GM19238 (cell line): Measurements from ENCODE around the gene SOCS7.

Source experiments
- DNase-seq: peaks from one replicate; pipeline ENCODE4 v3.0.0; 2011; ENCODE audit warnings: low spot score; ENCODE audit not compliant: insufficient read length

SOCS7 gene

DNA sequence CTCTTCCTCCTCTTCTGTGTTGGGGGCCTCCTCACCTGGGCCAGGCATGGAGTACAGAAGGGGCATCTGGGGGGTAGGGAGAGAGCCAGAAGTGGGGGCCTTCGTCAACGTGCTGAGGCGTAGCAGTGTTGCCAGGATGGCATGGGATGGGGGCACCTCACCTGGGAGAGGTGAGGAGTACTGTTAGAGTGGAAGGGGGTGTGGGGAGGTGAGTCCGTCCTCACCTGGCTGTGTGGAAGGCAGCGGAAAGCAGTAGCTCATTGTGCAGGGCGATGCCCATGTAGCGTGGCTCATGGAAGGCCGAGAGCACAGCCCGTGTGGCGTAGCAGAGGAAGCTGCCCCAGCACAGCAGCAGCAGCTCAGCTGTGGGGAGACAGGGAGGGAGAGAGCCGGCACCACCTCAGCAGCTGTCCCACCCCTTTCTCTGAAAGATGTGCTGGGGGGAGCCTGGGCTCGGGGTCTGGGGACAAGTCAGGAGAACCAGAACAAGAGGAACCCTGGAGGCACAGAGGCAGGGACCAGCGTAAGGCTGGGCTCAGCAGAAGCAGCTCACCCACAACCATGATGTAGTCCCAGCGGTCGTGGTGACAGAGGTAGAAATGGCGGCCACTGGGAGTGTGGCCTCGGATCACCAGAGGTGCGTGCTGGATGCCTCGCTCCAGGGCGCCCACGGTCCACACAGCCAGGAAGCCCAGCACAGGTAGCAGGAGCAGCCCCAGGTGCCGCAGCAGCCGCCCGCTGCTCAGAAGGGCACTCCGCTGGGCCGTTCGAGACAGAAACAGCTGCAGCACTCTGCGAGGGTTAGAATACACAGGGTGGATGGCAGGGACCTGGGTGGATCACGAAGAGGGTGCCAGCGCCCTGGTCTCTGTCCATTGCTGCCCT is 16.9 kb upstream of the SOCS7 start:
- DNase-seq, result no peak

DNA sequence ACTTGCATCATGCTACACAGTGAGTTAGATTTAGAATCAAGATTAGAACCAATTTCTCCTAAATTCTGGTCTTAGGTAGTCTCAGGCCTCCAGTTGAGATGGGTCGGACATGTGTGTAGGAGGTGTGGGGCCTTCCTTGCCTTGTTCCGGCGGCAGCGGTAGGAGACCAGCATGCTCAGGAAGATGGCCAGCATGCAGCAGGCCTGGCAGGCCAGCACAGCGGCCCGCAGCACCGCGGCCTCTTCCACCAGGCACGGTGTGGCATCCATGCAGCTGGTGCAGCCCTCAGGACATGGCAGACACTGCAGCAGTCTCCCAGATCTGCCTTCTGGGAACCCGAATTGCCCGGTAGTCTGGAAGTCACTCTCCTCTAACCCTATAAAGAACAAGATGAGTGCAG is 14.8 kb upstream of the SOCS7 start:
- no peak for DNase-seq

DNA sequence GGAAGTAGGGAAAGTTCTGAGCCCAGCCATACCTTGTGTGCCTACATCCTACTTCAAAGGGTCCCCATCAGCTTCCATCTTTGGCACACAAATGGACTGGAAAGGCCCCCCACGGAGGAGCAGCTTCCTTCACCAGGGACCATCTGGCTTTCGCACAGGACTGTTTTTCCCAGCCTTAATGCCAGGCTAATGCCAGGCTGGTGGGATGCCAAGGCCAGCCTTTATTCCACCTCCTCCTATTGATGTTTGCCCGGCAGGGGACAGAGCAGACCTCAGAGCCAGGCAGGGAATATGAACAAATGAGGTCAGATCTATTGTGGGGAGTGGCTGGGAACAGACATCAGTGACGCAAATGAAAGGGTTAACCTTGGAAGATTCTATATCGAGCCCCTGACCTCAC is 13.6 kb upstream of the SOCS7 start:
- no peak for DNase-seq

DNA sequence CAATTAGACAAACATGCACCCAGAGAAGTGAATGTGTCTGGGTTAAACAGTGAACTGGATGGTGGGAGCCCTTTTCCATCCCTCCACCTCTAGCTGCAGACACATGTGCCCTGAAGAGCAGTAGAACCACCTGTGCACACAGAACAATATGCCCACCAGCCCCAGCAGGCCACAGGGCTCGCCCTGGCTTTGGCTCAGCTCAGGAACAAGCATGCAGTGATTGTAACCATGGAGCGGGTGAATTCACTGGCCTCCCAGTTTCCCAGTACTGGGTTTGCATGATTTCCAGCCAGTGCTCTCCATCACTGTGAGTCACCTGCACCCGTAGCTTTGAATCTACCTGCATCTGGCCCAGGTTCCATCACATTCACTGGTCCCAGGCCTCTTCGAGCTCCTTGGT is 13.1 kb upstream of the SOCS7 start:
- no peak for DNase-seq

DNA sequence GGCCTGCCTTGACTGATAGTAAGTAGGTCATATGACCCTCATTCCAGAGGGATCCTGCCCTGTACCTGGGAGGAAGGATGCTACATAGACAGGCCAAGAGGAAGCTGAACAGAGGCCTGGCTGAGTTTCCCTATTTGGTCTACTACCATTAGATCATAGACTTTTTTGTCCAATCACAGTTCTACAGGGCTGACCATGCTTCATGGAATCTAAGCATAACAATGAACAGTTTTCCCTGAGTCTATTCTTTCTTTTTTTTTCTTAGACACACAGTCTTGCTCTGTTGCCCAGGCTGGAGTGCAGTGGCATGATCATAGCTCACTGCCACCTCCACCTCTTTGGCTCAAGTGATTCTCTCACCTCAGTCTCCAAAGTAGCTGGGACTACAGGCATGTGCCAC is 11.8 kb upstream of the SOCS7 start:
- no peak for DNase-seq

DNA sequence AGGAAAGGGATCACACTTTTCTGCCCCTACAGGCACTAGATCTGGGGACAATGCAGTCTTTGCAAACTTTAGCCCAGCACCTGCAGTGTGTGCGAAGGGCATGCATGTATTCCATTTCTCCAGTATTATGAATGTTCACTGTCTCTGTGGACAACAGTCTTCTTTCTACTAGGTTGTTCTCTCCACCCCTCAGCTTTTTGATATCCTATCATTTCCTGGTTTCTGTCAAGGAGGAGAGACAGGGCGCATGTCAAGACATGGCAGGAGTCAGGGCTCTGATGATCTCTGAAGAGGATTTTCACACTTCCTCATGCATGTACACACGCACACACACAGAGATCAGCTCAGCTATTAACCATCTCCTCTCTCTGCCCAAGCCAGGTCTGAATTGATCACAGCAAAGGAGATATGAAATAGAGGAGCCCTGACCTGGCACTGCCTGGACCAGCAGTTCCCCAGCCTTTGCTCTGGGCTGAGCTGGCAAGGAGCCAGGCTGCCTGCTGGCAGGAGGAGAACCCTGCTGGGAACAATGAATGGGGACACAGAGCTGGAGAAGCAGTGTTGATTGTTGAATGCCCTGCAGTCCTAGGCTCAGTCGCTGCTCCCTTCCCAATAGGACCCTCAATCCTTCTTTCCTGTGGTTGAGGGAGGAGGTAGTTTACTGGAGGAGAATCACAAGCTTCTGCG is 10.5 kb upstream of the SOCS7 start:
- DNase-seq, result no peak

DNA sequence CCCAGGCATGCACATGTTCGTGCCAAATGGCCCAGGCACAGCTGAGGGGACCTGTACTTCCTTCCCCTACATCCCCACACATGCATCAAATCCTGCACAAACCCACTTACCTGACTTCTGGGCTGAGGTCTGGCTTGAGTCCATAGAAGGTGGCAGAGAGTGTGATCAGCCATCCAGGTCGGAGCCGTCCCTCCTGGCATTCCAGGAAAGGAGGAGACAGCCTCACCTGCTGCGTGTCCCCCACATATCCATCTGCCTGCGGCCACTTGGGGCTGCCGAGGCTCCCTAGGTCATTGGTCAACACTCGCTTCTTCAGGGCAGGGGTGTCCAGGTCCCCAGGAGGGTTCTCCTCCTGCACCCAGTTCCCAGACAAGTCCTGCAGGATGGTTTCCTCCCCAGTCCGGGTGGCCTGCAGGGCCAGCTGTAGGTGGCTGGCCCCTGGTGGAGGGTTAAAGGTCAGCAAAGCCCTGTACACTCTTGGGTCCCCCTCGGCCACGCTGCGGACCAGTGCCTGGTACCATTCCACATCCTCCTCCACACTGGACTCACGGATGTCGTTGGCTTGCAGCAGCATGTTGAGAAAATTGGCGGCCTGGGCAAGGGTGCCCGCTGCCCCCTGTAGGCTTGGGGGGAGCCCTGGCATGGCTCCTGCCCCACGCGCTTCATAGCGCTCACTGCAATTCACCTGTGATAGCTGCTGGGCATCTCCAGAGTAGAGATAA is 8.6 kb upstream of the SOCS7 start:
- no peak for DNase-seq

DNA sequence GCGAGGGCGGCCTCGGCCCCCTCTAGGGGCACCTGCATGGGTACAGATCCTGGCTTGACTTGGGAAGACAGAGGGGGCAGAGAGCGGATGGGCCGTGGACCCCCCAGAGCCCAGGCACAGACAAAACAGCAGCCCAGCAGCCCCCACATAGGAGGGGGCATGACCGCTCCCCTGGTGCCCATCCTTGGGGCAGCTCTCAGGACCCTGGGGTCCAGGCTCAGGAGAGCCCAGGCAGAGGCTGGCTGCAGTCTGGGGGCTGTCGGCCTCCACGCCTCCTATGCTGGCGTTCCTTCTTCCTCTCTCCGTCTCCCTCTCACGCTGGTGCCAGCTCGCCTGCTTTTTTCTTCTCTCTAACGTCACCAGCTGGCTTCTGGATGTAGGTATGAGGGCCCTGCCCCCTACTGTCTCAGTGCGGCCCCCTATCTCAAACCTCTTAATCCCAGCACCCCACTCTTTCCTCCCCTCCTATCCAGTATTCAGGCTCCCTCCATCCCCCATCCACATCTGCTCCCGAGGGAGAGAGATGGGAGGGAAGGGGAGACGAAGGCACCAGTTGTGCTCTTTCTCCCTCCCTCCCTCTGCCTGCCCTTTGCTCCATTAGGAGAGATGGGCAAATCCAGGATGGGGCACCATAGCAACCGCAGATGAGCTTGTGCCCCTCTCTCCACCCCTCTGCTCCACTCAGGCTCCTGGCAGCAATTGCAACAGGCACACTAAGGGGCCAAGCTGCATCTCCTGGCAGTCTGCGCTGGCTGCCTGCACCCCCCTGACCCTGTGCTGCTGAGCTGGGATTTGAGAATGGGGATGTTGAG is 7.8 kb upstream of the SOCS7 start, which contains the start of gene GPR179:
GPR179 (minus strand) TSS at position 349 of the 812 bp plus-strand sequence; CDS start at position 182, 167 bp downstream.
- no peak for DNase-seq

DNA sequence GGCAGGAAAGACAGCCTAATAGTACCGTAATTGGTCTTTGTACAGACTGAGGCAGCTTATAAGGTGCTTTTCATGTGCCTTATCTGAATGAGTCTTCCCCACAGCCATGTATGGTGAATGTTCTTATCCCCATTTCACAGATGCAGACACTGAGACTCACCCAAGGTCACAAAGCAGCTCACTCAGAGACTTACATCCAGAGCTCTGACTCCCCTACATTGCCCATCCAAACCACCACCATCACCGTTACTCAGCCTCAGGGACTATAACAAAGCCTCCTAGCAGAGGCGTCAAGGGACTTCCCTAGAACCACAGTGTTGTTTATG is 7.3 kb upstream of the SOCS7 start:
- no peak for DNase-seq

DNA sequence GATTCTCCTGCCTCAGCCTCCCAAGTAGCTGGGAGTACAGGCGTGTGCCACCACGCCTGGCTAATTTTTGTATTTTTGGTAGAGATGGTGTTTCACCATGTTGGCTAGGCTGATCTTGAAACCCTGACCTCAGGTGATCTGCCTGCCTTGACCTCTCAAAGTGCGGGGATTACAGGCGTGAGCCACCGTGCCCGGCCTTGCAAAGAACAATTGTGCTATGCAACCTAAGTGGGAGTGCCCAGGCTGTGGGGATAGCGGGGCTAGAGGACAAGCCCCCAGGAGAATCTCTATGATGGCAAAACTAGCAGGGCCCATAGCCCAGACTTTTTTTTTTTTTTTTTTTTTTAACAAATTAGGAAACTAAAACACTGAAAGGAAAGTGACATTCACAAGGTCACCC is 5.9 kb upstream of the SOCS7 start:
- no peak for DNase-seq

DNA sequence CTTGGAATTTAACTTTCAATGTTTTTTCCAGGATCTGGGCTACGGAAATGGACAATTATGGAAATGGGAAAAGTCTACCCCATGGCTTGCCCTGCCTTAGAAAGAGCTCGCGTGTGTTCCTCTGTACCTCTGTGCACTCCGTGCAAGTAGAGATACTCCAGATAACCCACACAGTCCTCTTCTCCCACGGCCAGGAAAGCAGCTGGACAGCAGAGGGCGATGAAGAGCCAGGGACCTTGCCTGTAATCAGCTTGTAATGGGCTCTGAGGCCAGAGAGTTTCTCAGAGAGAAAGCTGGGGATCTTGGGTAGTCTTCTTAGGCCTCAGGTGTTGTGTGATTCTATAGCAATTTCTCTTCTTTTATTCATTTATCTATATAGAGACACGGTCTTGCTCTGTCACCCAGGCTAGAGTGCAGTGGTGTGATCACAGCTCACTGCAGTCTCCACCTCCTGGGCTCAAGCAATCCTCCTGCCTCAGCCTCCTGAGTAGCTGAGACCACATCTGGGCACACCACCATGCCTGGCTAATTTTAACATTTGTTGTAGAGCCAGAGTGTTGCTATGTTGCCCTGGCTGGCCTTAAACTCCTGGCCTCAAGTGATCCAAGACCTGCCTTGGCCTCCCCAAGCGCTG is 2.4 kb upstream of the SOCS7 start:
- DNase-seq, result peak; percentile 53

DNA sequence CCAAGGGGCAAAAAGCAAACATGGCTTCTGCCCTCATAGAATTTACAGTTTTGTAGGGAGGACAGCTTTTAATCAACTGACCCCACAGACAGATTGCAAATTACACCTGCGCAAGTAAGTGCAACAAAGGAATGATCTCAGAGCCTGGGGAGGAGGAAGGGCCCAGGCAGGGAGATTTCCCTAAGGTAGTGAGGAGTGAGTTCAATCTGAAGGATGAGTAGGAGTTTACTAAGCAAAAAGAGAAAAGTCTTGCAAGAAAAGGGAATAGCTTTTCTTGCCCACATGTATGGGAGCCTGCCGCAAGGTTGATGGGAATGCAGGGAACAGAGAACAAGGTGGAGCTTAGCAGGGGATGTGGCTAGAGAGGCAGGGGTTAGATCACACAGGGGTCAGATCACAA is 1.6 kb upstream of the SOCS7 start:
- DNase-seq, result no peak

DNA sequence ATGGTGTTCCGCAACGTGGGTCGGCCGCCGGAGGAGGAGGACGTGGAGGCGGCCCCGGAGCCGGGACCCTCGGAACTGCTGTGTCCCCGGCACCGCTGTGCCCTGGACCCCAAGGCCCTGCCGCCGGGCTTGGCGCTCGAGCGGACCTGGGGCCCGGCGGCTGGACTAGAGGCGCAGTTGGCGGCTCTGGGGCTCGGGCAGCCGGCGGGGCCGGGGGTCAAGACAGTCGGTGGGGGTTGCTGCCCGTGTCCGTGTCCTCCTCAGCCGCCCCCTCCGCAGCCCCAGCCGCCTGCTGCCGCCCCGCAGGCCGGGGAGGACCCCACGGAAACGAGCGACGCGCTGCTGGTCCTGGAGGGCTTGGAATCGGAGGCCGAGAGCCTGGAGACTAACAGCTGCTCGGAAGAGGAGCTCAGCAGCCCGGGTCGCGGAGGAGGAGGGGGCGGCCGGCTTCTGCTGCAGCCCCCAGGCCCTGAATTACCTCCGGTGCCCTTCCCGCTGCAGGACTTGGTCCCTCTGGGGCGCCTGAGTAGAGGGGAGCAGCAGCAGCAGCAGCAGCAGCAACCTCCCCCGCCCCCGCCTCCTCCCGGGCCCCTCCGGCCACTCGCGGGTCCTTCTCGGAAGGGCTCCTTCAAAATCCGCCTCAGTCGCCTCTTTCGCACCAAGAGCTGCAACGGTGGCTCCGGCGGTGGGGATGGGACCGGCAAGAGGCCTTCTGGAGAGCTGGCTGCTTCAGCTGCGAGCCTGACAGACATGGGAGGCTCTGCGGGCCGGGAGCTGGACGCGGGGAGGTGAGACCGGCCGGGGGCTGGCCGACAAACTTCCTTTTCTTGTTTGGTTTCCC is 821 bp downstream of the SOCS7 start:
- peak; percentile 28 for DNase-seq

DNA sequence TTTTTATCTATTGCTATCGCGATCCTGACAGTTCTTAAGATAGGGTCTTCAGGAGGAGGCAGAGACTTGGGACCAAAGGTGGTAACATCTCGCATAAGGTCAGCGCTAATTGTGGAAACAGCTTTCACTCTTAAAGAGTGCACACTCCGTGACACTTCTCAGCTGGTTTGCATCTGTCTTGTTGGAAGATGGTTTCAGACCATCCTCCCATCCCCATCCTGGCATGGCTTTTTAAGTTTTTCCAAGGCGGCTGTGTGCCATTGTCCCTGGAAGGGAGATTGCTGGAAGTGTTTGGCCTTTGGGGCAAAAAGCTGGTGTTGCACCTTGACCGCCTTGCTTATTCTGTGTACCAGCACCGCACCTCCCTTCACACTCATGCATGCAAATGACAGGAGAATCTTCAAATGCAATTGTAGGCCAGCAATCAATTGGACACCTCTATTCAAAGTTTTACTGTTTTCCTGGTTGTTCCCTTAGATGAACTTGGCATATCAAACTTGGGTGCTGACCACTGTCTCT is 1.5 kb downstream of the SOCS7 start:
- no peak for DNase-seq

DNA sequence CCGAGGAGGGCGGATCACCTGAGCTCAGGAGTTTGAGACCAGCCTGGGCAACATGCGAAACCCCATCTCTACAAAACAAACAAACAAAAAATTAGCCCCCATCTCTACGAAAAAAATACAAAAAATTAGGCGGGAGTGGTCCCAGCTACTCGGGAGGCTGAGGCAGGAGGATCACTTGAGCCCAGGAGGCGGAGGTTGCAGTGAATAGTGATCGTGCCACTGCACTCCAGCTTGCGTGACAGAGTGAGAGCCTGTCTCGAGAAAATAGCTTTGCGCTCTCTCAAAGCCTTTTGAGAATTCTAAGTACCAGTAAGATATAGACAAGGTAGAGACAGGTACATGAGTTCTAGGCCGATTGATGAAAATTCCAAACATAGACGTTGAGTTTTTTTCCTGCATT is 2.0 kb downstream of the SOCS7 start:
- no peak for DNase-seq

DNA sequence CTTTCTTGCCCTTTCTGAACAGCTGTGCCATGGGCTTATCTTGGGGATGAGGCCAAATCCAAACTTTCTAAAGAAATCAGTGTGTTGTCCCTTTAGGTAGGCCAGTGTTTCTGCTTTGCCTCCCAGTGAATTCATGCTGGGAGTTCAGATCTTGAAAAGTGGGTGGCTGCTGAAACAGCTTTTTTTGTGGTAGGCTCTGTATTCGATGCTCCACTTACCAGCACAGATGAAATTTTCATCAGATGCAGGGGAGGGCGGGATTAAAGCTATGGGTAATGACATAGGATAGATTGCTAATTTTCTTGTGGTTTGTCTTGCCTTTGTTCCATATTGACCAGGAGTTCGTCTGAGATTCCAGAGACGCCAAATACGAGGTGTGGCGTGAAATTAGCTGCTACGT is 2.8 kb downstream of the SOCS7 start:
- DNase-seq, result no peak

DNA sequence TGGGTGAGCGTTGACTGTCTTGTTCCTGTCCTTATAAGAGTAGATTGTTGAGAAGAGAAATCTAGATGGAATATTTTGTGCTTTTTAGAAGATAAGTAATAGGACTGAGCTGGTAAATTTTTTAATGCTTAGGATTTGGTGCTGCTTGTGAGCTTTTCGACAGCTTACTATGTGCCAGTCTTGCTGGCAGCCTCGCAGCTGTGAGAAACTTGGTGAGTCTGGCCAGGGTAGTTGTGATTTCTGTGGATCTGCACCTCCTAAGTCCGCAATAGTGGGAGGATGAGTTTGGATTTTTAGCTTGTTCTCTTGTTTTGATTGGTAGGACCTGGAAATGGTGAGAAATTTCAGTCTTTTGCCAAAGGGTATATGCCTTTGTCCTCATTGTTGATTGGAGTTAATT is 3.6 kb downstream of the SOCS7 start:
- DNase-seq, result no peak

DNA sequence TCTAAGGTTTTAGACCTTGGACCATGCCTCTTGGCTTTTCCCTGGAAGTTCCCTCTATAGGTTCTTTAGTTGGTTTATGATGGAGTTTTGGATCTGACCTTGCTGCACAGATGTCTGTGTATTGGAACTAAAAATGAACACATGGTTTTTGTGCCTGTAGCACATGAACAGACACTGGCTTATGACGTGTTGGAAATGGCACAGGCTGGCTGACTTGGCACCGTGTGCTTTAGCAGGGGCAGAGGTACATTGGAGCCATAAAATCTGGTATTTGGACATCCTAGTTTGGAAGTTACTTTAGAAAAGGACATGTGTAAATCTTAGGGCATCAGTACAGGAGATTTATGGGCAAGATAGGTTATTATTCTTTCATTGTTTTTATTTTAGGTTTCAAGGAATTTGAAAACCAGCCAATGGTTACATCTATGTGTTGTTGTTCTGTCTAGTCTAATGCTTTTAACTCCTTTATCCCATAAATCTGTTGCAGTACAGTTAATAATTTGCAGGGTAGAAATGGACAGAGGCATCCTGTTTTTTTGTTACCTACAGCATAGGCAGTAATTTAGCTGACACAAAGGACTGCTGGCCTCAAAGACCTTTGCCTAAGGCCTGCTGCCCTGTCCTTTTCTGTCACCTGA is 6.0 kb downstream of the SOCS7 start:
- no peak for DNase-seq
